ENCODE measurements around the gene GUCA1A.
"Not testable (repeated sequence)": the region's sequence is repeated elsewhere in the genome, so short reads cannot be mapped to it uniquely, and the experiment has no call there.

Gene GUCA1A

GRCh38 chr6:42166444-42167141, 6.6 kb upstream of the GUCA1A start:
- Histone ChIP-seq H3K9ac (ENCODE audit: low read length) (no peak overlapping the region), H3K4me2 (ENCODE audit: low read depth, low read length, poor library complexity, severe bottlenecking) (no peak overlapping the region), H3K27ac (ENCODE audit: low read depth, low read length) (no peak overlapping the region), H3K9me2 (replicated peaks; ENCODE audit: insufficient read depth, low read length) (no peaks in the 10 kb centered on the region), H3K9me3 (ENCODE audit: insufficient read depth, low read length) (no peaks in the 10 kb centered on the region), H3K79me2 (ENCODE audit: insufficient read depth, low read length) (no peaks in the 10 kb centered on the region), H3K36me3 (ENCODE audit: low read length) (no peaks in the 10 kb centered on the region), H3K27me3 (ENCODE audit: low read length) (no peaks in the 10 kb centered on the region), H3K4me3 (ENCODE audit: insufficient read depth, low read length, poor library complexity, severe bottlenecking) (no peak overlapping the region), H2AFZ (ENCODE audit: low read depth, low read length, severe bottlenecking) (no peak overlapping the region), H4K20me1 (ENCODE audit: low read depth, low read length) (no peaks in the 10 kb centered on the region), H3F3A (ENCODE audit: insufficient read depth) (no peaks in the 10 kb centered on the region)
- peak; percentile 96 for TF ChIP-seq CTCF (IDR thresholded peaks at IDR 0.05; ENCODE audit: insufficient read depth, low read length, poor library complexity, severe bottlenecking)
- no peak for TF ChIP-seq EZH2phosphoT487 (conservative IDR thresholded peaks at IDR 0.05; ENCODE audit: low read length)

GRCh38 chr6:42168650-42169049, 4.5 kb upstream of the GUCA1A start:
- H3K4me3 ChIP-seq (ENCODE audit: insufficient read depth, low read length, poor library complexity, severe bottlenecking) = no peak overlapping the region
- no peaks in the 10 kb centered on the region for H3K27me3 ChIP-seq (ENCODE audit: low read length)
- no peak overlapping the region for H3K4me2 ChIP-seq (ENCODE audit: low read depth, low read length, poor library complexity, severe bottlenecking)
- no peaks in the 10 kb centered on the region for H4K20me1 ChIP-seq (ENCODE audit: low read depth, low read length)
- H3K36me3 ChIP-seq (ENCODE audit: low read length) = no peaks in the 10 kb centered on the region
- no peaks in the 10 kb centered on the region for H3F3A ChIP-seq (ENCODE audit: insufficient read depth)
- H3K9me3 ChIP-seq (ENCODE audit: insufficient read depth, low read length) = no peaks in the 10 kb centered on the region
- no peaks in the 10 kb centered on the region for H3K79me2 ChIP-seq (ENCODE audit: insufficient read depth, low read length)
- TF ChIP-seq EZH2phosphoT487 (conservative IDR thresholded peaks at IDR 0.05; ENCODE audit: low read length) (no peak), CTCF (IDR thresholded peaks at IDR 0.05; ENCODE audit: insufficient read depth, low read length, poor library complexity, severe bottlenecking) (no peak)
- no peak overlapping the region for H2AFZ ChIP-seq (ENCODE audit: low read depth, low read length, severe bottlenecking)
- H3K9me2 ChIP-seq (replicated peaks; ENCODE audit: insufficient read depth, low read length) = no peaks in the 10 kb centered on the region
- no peak overlapping the region for H3K27ac ChIP-seq (ENCODE audit: low read depth, low read length)
- no peak overlapping the region for H3K9ac ChIP-seq (ENCODE audit: low read length)

GRCh38 chr6:42169780-42170179, 3.4 kb upstream of the GUCA1A start:
- H3K36me3 ChIP-seq (ENCODE audit: low read length); H3K4me3 ChIP-seq (ENCODE audit: insufficient read depth, low read length, poor library complexity, severe bottlenecking); H3K4me2 ChIP-seq (ENCODE audit: low read depth, low read length, poor library complexity, severe bottlenecking); H3K9me2 ChIP-seq (replicated peaks; ENCODE audit: insufficient read depth, low read length); H3K27me3 ChIP-seq (ENCODE audit: low read length); H3K9ac ChIP-seq (ENCODE audit: low read length); H2AFZ ChIP-seq (ENCODE audit: low read depth, low read length, severe bottlenecking); H3K27ac ChIP-seq (ENCODE audit: low read depth, low read length); H3F3A ChIP-seq (ENCODE audit: insufficient read depth); H4K20me1 ChIP-seq (ENCODE audit: low read depth, low read length); H3K9me3 ChIP-seq (ENCODE audit: insufficient read depth, low read length); H3K79me2 ChIP-seq (ENCODE audit: insufficient read depth, low read length): not testable (repeated sequence)

- no peaks in the 10 kb centered on the region for H3K9me2 ChIP-seq (replicated peaks; ENCODE audit: insufficient read depth, low read length)
- TF ChIP-seq EZH2phosphoT487 (conservative IDR thresholded peaks at IDR 0.05; ENCODE audit: low read length) = no peak
- no peak for TF ChIP-seq CTCF (IDR thresholded peaks at IDR 0.05; ENCODE audit: insufficient read depth, low read length, poor library complexity, severe bottlenecking)
- no peak overlapping the region for H2AFZ ChIP-seq (ENCODE audit: low read depth, low read length, severe bottlenecking)
- H3K9ac ChIP-seq (ENCODE audit: low read length) = no peak overlapping the region
- H3F3A ChIP-seq (ENCODE audit: insufficient read depth) = no peaks in the 10 kb centered on the region
- H3K36me3 ChIP-seq (ENCODE audit: low read length) = no peaks in the 10 kb centered on the region
- no peak overlapping the region for H3K27ac ChIP-seq (ENCODE audit: low read depth, low read length)
- no peaks in the 10 kb centered on the region for H3K9me3 ChIP-seq (ENCODE audit: insufficient read depth, low read length)
- no peaks in the 10 kb centered on the region for H3K27me3 ChIP-seq (ENCODE audit: low read length)
- H3K4me3 ChIP-seq (ENCODE audit: insufficient read depth, low read length, poor library complexity, severe bottlenecking) = no peak overlapping the region
- no peak overlapping the region for H3K4me2 ChIP-seq (ENCODE audit: low read depth, low read length, poor library complexity, severe bottlenecking)
- H4K20me1 ChIP-seq (ENCODE audit: low read depth, low read length) = no peaks in the 10 kb centered on the region
- H3K79me2 ChIP-seq (ENCODE audit: insufficient read depth, low read length) = no peaks in the 10 kb centered on the region
Observed at GRCh38 chr6:42171813-42172581, 1.2 kb upstream of the GUCA1A start.

All from SU-DHL-6 (cell line).